Activated naive CD4-positive, alpha-beta T cell treated with anti-CD3 and anti-CD28 coated beads for 36 hours (primary cell): ENCODE measurements around the gene LAS1L. TPM values are rescaled to one million over a fixed set of nuclear protein-coding genes. Genes with fewer than 3 reads are reported as not detected.
"Not testable (repeated sequence)": the region's sequence is repeated elsewhere in the genome, so short reads cannot be mapped to it uniquely, and the experiment has no call there.

ENCODE experiments used
- CTCF ChIA-PET: fragments of 350-600 bp; sonication (Branson Sonifier 250); formaldehyde crosslinking; loops from one replicate; lab custom pipeline; 2021; ENCODE audit warnings: antibody characterized with exemption; lab: Charles Lee
- DNase-seq: peaks from one replicate; pipeline ENCODE4 v3.0.0-alpha.2; 2020
- H3K27ac Mint-ChIP-seq: one replicate; pipeline ENCODE4 v1.8.0; 2021; ENCODE audit warnings: mild to moderate bottlenecking, mixed read lengths
- H3K27me3 Mint-ChIP-seq: one replicate; pipeline ENCODE4 v1.8.0; 2021; ENCODE audit warnings: low read depth, mixed read lengths
- H3K36me3 Mint-ChIP-seq: one replicate; pipeline ENCODE4 v1.8.0; 2021; ENCODE audit warnings: low read depth, mixed read lengths
- H3K4me1 Mint-ChIP-seq: one replicate; pipeline ENCODE4 v1.8.0; 2021; ENCODE audit warnings: low read depth, mixed read lengths
- H3K4me3 Mint-ChIP-seq: one replicate; pipeline ENCODE4 v1.8.0; 2021; ENCODE audit warnings: mild to moderate bottlenecking, moderate library complexity, mixed read lengths
- H3K9me3 Mint-ChIP-seq: one replicate; pipeline ENCODE4 v1.8.0; 2021; ENCODE audit warnings: mixed read lengths
- intact Hi-C: fragments of 100-400 bp; cut with micrococcal nuclease; formaldehyde crosslinking; loops from one replicate; pipeline ENCODE4 v1.15.1; 2023
- total RNA-seq, 2 experiments: library from RNA; stranded (reverse); gene quantifications; one replicate each; pipeline ENCODE4 v1.2.3, GENCODE V29; 2021

The LAS1L gene
- total RNA-seq, 2 experiments from 2014 or later = 60.4 to 61.1 TPM

- H3K4me3 Mint-ChIP-seq = no peak overlapping the region
Observed at GRCh38 chrX:65513610-65514009, 21.0 kb downstream of the LAS1L start.

GRCh38 chrX:65509400-65509799, 25.2 kb downstream of the LAS1L start:
- peak overlapping the region; percentile 25 for H3K27ac Mint-ChIP-seq
- peaks cover 2% of the 10 kb centered on the region for H3K36me3 Mint-ChIP-seq
- intact Hi-C loops = no loop called here
- H3K9me3 Mint-ChIP-seq = no peaks in the 10 kb centered on the region
- no peak for DNase-seq
- CTCF ChIA-PET = no interaction called here
- H3K27me3 Mint-ChIP-seq = no peaks in the 10 kb centered on the region
- no peak overlapping the region for H3K4me3 Mint-ChIP-seq
- H3K4me1 Mint-ChIP-seq = no peaks in the 10 kb centered on the region

More at GRCh38 chrX:65513610-65514009, 21.0 kb downstream of the LAS1L start:
- intact Hi-C loops = no loop called here
- Mint-ChIP-seq H3K27me3 (no peaks in the 10 kb centered on the region), H3K36me3 (peaks cover 2% of the 10 kb centered on the region), H3K27ac (no peak overlapping the region), H3K9me3 (no peaks in the 10 kb centered on the region), H3K4me1 (no peaks in the 10 kb centered on the region)
- CTCF ChIA-PET = interaction anchor here (0.7 to 1.6 kb wide), 2 partner anchors 15 kb away, joined by 3 to 4 read pairs; no protein-coding TSS in a partner anchor
- no peak for DNase-seq

- H3K36me3 Mint-ChIP-seq = peaks cover 2% of the 10 kb centered on the region
- CTCF ChIA-PET = no interaction called here
- no peak overlapping the region for H3K4me3 Mint-ChIP-seq
- DNase-seq = no peak
- H3K9me3 Mint-ChIP-seq = no peaks in the 10 kb centered on the region
- H3K4me1 Mint-ChIP-seq = no peaks in the 10 kb centered on the region
- no peak overlapping the region for H3K27ac Mint-ChIP-seq
- no peaks in the 10 kb centered on the region for H3K27me3 Mint-ChIP-seq
- intact Hi-C loops = no loop called here
Observed at GRCh38 chrX:65508851-65509250, 25.7 kb downstream of the LAS1L start.

- Mint-ChIP-seq H3K4me1 (no peaks in the 10 kb centered on the region), H3K36me3 (no peaks in the 10 kb centered on the region), H3K9me3 (no peaks in the 10 kb centered on the region), H3K4me3 (no peak overlapping the region), H3K27me3 (no peaks in the 10 kb centered on the region), H3K27ac (no peak overlapping the region)
- DNase-seq = no peak
- intact Hi-C loops = no loop called here
- CTCF ChIA-PET = no interaction called here
Observed at GRCh38 chrX:65502618-65503017, 32.0 kb downstream of the LAS1L start.

- Mint-ChIP-seq H3K27ac (no peak overlapping the region), H3K36me3 (no peaks in the 10 kb centered on the region), H3K4me1 (no peaks in the 10 kb centered on the region), H3K9me3 (no peaks in the 10 kb centered on the region), H3K27me3 (no peaks in the 10 kb centered on the region), H3K4me3 (no peak overlapping the region)
- no peak for DNase-seq
- intact Hi-C loops = no loop called here
- CTCF ChIA-PET = no interaction called here
Observed at GRCh38 chrX:65493431-65493830, 41.2 kb downstream of the LAS1L start.

- CTCF ChIA-PET = interaction anchor here (0.6 kb wide), 1 partner anchor 37 kb away, joined by 3 read pairs; no protein-coding TSS in a partner anchor
Observed at GRCh38 chrX:65491620-65492019, 43.0 kb downstream of the LAS1L start.

GRCh38 chrX:65488495-65488894, 46.1 kb downstream of the LAS1L start:
- no peak for DNase-seq
- intact Hi-C loops = no loop called here
- CTCF ChIA-PET = no interaction called here

More at GRCh38 chrX:65491620-65492019, 43.0 kb downstream of the LAS1L start:
- no peak overlapping the region for H3K27ac Mint-ChIP-seq
- no peak for DNase-seq
- no peak overlapping the region for H3K4me3 Mint-ChIP-seq
- no peaks in the 10 kb centered on the region for H3K36me3 Mint-ChIP-seq
- no peaks in the 10 kb centered on the region for H3K9me3 Mint-ChIP-seq
- no peaks in the 10 kb centered on the region for H3K27me3 Mint-ChIP-seq
- H3K4me1 Mint-ChIP-seq = no peaks in the 10 kb centered on the region
- intact Hi-C loops = no loop called here

GRCh38 chrX:65480960-65481359, 53.6 kb downstream of the LAS1L start:
- H3K9me3 Mint-ChIP-seq = peaks cover 2% of the 10 kb centered on the region
- H3K27me3 Mint-ChIP-seq = no peaks in the 10 kb centered on the region
- no peak overlapping the region for H3K27ac Mint-ChIP-seq
- H3K4me3 Mint-ChIP-seq = no peak overlapping the region
- H3K4me1 Mint-ChIP-seq = no peaks in the 10 kb centered on the region
- CTCF ChIA-PET = no interaction called here
- intact Hi-C loops = no loop called here
- no peak for DNase-seq
- H3K36me3 Mint-ChIP-seq = peaks cover 9% of the 10 kb centered on the region

More at GRCh38 chrX:65488495-65488894, 46.1 kb downstream of the LAS1L start:
- no peaks in the 10 kb centered on the region for H3K36me3 Mint-ChIP-seq
- H3K27ac Mint-ChIP-seq = no peak overlapping the region
- H3K9me3 Mint-ChIP-seq = no peaks in the 10 kb centered on the region
- no peaks in the 10 kb centered on the region for H3K4me1 Mint-ChIP-seq
- H3K27me3 Mint-ChIP-seq = no peaks in the 10 kb centered on the region
- H3K4me3 Mint-ChIP-seq = no peak overlapping the region

GRCh38 chrX:65479102-65479501, 55.5 kb downstream of the LAS1L start:
- H3K4me1 Mint-ChIP-seq, H3K27me3 Mint-ChIP-seq, H3K4me3 Mint-ChIP-seq, H3K27ac Mint-ChIP-seq, CTCF ChIA-PET, intact Hi-C loops, DNase-seq, H3K9me3 Mint-ChIP-seq: not testable (repeated sequence)
- H3K36me3 Mint-ChIP-seq = peaks cover 14% of the 10 kb centered on the region

GRCh38 chrX:65476564-65476963, 58.0 kb downstream of the LAS1L start:
- H3K9me3 Mint-ChIP-seq = peaks cover 6% of the 10 kb centered on the region
- intact Hi-C loops = no loop called here
- no peak for DNase-seq
- H3K27me3 Mint-ChIP-seq = no peaks in the 10 kb centered on the region
- H3K36me3 Mint-ChIP-seq = peaks cover 15% of the 10 kb centered on the region
- CTCF ChIA-PET = no interaction called here
- no peak overlapping the region for H3K4me3 Mint-ChIP-seq
- H3K4me1 Mint-ChIP-seq = no peaks in the 10 kb centered on the region
- no peak overlapping the region for H3K27ac Mint-ChIP-seq

- Mint-ChIP-seq H3K36me3 (no peaks in the 10 kb centered on the region), H3K27me3 (no peaks in the 10 kb centered on the region), H3K27ac (no peak overlapping the region), H3K4me1 (no peaks in the 10 kb centered on the region), H3K4me3 (no peak overlapping the region), H3K9me3 (peaks cover 5% of the 10 kb centered on the region)
- CTCF ChIA-PET = no interaction called here
- intact Hi-C loops = no loop called here
- DNase-seq = no peak
Observed at GRCh38 chrX:65463550-65463949, 71.0 kb downstream of the LAS1L start.
